Breast epithelium (tissue), 3 donors: ENCODE data around the gene FUZ.

Experiments
- POLR2A ChIP-seq: fragments of 450-650 bp; IDR thresholded peaks from one replicate; pipeline ENCODE4 v1.6.1; 2016; ENCODE audit warnings: antibody characterized with exemption, mild to moderate bottlenecking, moderate library complexity
- POLR2AphosphoS5 ChIP-seq, 3 donors: sonication (generic); formaldehyde crosslinking; IDR thresholded peaks; one replicate each; pipeline ENCODE4 v1.6.1; 2017; ENCODE audit warnings: antibody characterized with exemption in 3 of 3
- TF ChIP-seq, protein P1 (sequence below), 3 donors: fragments of 450-650 bp; IDR thresholded peaks; one replicate each; pipeline ENCODE4 v1.5.1; 2016 to 2017; ENCODE audit warnings: antibody characterized with exemption in 3 of 3, mild to moderate bottlenecking in 3 of 3, moderate library complexity in 3 of 3

DNA sequence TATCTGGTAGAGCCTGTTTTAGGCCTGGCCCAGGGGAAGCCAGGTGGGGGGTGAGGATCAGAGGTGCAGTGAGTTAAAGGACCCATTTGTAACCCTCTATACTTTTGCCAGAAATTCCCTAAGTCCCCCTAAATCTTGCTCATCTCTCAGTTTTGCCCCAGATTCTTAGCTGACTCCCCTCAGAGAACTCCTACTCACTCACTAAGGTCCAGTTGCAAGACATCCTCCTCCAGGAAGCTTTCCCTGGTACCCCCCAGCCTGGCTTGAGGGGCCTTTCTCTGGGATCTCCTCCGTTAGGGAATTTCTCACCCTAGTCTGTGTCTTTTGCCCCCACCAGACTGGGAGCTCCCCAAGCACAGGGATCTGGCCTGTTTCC, 51.9 kb downstream of the FUZ start:
- TF ChIP-seq POLR2A (no peak), POLR2AphosphoS5 (IDR thresholded peaks at IDR 0.05) (no peak)
- TF ChIP-seq, protein P1, sequence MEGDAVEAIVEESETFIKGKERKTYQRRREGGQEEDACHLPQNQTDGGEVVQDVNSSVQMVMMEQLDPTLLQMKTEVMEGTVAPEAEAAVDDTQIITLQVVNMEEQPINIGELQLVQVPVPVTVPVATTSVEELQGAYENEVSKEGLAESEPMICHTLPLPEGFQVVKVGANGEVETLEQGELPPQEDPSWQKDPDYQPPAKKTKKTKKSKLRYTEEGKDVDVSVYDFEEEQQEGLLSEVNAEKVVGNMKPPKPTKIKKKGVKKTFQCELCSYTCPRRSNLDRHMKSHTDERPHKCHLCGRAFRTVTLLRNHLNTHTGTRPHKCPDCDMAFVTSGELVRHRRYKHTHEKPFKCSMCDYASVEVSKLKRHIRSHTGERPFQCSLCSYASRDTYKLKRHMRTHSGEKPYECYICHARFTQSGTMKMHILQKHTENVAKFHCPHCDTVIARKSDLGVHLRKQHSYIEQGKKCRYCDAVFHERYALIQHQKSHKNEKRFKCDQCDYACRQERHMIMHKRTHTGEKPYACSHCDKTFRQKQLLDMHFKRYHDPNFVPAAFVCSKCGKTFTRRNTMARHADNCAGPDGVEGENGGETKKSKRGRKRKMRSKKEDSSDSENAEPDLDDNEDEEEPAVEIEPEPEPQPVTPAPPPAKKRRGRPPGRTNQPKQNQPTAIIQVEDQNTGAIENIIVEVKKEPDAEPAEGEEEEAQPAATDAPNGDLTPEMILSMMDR (IDR thresholded peaks at IDR 0.05) = no peak
